K562 (cell line): ENCODE results near the gene MTREX. TPM values are rescaled to one million over a fixed set of nuclear protein-coding genes. Genes with fewer than 3 reads are reported as not detected.

ENCODE experiments used
- ATAC-seq: fragments of 200-7000 bp; cut with Tn5 transposase; 3 replicates; pipeline ENCODE4 v1.9.1; 2020; ENCODE audit warnings: moderate library complexity
- BruUV-seq: library from RNA; stranded (reverse); fragments of 400-500 nt; replicated peaks from 2 replicates; lab custom pipeline; 2021; lab: Mats Ljungman, UMichigan
- CTCF ChIA-PET: fragments of 300-600 bp; formaldehyde crosslinking; extraction: SDS; loops from one replicate; lab custom pipeline; 2021; ENCODE audit warnings: low intra/inter-chr PET ratio; lab: Yijun Ruan, JAX
- POLR2A ChIA-PET: fragments of 300-600, 350-650 bp; sonication (Branson Sonifier 250); formaldehyde crosslinking; extraction: SDS; loops from one replicate; lab custom pipeline; 2021; ENCODE audit warnings: antibody characterized with exemption, inconsistent platforms; lab: Yijun Ruan, JAX
- DNase-seq, 4 experiments: peaks; one replicate each; pipeline versions ENCODE4 v3.0.0 to v3.0.0-alpha.2; 2011 to 2018; ENCODE audit warnings: low spot score in 3 of 4, mixed read lengths in 3 of 4; ENCODE audit errors: extremely low read depth in 1 of 4
- FAIRE-seq: peaks from 2 replicates; lab custom pipeline; 2011; peaks lifted over from hg19 to GRCh38; lab: Jason Lieb, UNC
- H2AFZ ChIP-seq: 2 replicates; pipeline ENCODE4 v1.6.0; 2011; ENCODE audit warnings: low read depth, low read length, control low read depth, inconsistent platforms
- H3K27ac ChIP-seq: fragments of 200-600 bp; 3 replicates; pipeline ENCODE4 v1.8.0; 2011; ENCODE audit warnings: low read depth, mild to moderate bottlenecking, control low read depth, inconsistent platforms, low read length, moderate library complexity, mixed read lengths; ENCODE audit errors: extremely low read depth
- H3K27me3 ChIP-seq, 2 experiments: fragments of 300-600 bp in 1 of 2; 2 replicates in 1 of 2; 3 replicates in 1 of 2; pipeline versions ENCODE4 v1.6.0 to v1.8.0; 2011; ENCODE audit warnings: inconsistent platforms in 2 of 2, low read length in 2 of 2, mild to moderate bottlenecking in 1 of 2, mixed read lengths in 1 of 2, moderate library complexity in 1 of 2; ENCODE audit not compliant: control insufficient read depth in 2 of 2, insufficient read depth in 2 of 2
- H3K36me3 ChIP-seq: fragments of 300-600 bp; 3 replicates; pipeline ENCODE4 v1.8.0; 2011; ENCODE audit warnings: mild to moderate bottlenecking, low read length, inconsistent platforms; ENCODE audit not compliant: control insufficient read depth, insufficient read depth
- H3K4me1 ChIP-seq, 2 experiments: fragments of 200-600 bp in 1 of 2; replicated peaks in 1 of 2; 2 replicates in 1 of 2; 3 replicates in 1 of 2; pipeline versions ENCODE4 v1.5.1 to v1.8.0; 2011; ENCODE audit warnings: inconsistent platforms in 2 of 2, low read length in 2 of 2, mild to moderate bottlenecking in 1 of 2, mixed read lengths in 1 of 2, moderate library complexity in 1 of 2; ENCODE audit not compliant: control insufficient read depth in 2 of 2, insufficient read depth in 2 of 2
- H3K4me2 ChIP-seq: 2 replicates; pipeline ENCODE4 v1.6.1; 2011; ENCODE audit warnings: low read length, control low read depth, inconsistent platforms, mixed read lengths; ENCODE audit not compliant: insufficient read depth
- H3K4me3 ChIP-seq: fragments of 200-600 bp; sonication (generic), shearing (Covaris generic); 2 replicates; pipeline ENCODE4 v1.5.1; 2016; ENCODE audit warnings: control low read depth, inconsistent platforms
- H3K79me2 ChIP-seq: fragments of 200-600 bp; 3 replicates; pipeline ENCODE4 v1.8.0; 2011; ENCODE audit warnings: low read length, inconsistent platforms; ENCODE audit not compliant: control insufficient read depth, insufficient read depth
- H3K9ac ChIP-seq, 2 experiments: 2 replicates each; pipeline versions ENCODE4 v1.6.0 to v1.6.1; 2011; ENCODE audit warnings: low read depth in 2 of 2, low read length in 2 of 2, control low read depth in 1 of 2, inconsistent platforms in 1 of 2, mild to moderate bottlenecking in 1 of 2, mixed read lengths in 1 of 2; ENCODE audit not compliant: insufficient read depth in 1 of 2
- H3K9me1 ChIP-seq: one replicate; pipeline ENCODE4 v1.6.0; 2011; ENCODE audit warnings: inconsistent platforms, mild to moderate bottlenecking, low read length, moderate library complexity; ENCODE audit not compliant: control insufficient read depth, insufficient read depth
- H3K9me3 ChIP-seq: replicated peaks from 2 replicates; pipeline ENCODE4 v1.5.1; 2011; ENCODE audit warnings: low read depth, low read length, inconsistent platforms; ENCODE audit not compliant: control insufficient read depth, insufficient read depth
- H4K20me1 ChIP-seq: replicated peaks from 2 replicates; pipeline ENCODE4 v1.6.1; 2011; ENCODE audit warnings: low read length, inconsistent platforms, mixed read lengths; ENCODE audit not compliant: control insufficient read depth, insufficient read depth
- BRF2 ChIP-seq: IDR thresholded peaks from 3 replicates; pipeline ENCODE4 v1.6.1; 2011; ENCODE audit warnings: borderline replicate concordance, mild to moderate bottlenecking; ENCODE audit not compliant: insufficient read length, insufficient read depth
- CTCF ChIP-seq, 3 experiments: IDR thresholded peaks in 2 of 3; conservative IDR thresholded peaks in 1 of 3; 2 replicates each; pipeline ENCODE4 v1.5.1; 2011 to 2012; ENCODE audit warnings: low read length in 3 of 3, mild to moderate bottlenecking in 3 of 3, control low read depth in 2 of 3, improper control_type of control experiment in 1 of 3, inconsistent platforms in 1 of 3, low read depth in 1 of 3, mixed read lengths in 1 of 3, moderate library complexity in 1 of 3; ENCODE audit not compliant: insufficient read depth in 2 of 3
- KLF16 ChIP-seq: IDR thresholded peaks from 2 replicates; pipeline ENCODE4 v1.6.1; 2016; ENCODE audit warnings: antibody characterized with exemption
- MCM2 ChIP-seq: fragments of 450-650 bp; IDR thresholded peaks from 2 replicates; pipeline ENCODE4 v1.6.1; 2017; ENCODE audit warnings: low read depth, mild to moderate bottlenecking
- NR4A1 ChIP-seq, 2 experiments: fragments of 250-450 bp in 1 of 2; fragments of 450-650 bp in 1 of 2; sonication (Bioruptor Pico) in 1 of 2; IDR thresholded peaks; 2 replicates each; pipeline versions ENCODE4 v1.4.0 to v1.6.1; 2016 to 2020; ENCODE audit warnings: mild to moderate bottlenecking in 2 of 2, missing compliant biosample characterization in 1 of 2, missing genetic modification characterization in 1 of 2, moderate library complexity in 1 of 2
- POLR3G ChIP-seq: IDR thresholded peaks from 2 replicates; pipeline ENCODE4 v1.6.1; 2011; ENCODE audit not compliant: insufficient read length, insufficient replicate concordance; ENCODE audit errors: extremely low read depth
- SOX6 ChIP-seq: fragments of 450-650 bp; IDR thresholded peaks from 2 replicates; pipeline ENCODE4 v1.6.1; 2014; ENCODE audit warnings: mild to moderate bottlenecking
- TCF3 ChIP-seq: sonication (generic); formaldehyde crosslinking; IDR thresholded peaks from 2 replicates; pipeline ENCODE4 v1.4.0; 2020; ENCODE audit warnings: mild to moderate bottlenecking, missing genetic modification reagents
- TOE1 ChIP-seq, 2 experiments: fragments of 450-650 bp in 1 of 2; sonication (generic) in 1 of 2; formaldehyde crosslinking in 1 of 2; IDR thresholded peaks; 2 replicates each; pipeline versions ENCODE4 v1.7.1 to v1.8.0; 2016 to 2022; ENCODE audit warnings: borderline replicate concordance in 2 of 2, mild to moderate bottlenecking in 2 of 2, antibody characterized with exemption in 1 of 2, inconsistent platforms in 1 of 2, low read depth in 1 of 2, missing genetic modification reagents in 1 of 2, moderate library complexity in 1 of 2
- ZNF134 ChIP-seq: fragments of 250-450 bp; sonication (Bioruptor Pico); conservative IDR thresholded peaks from 2 replicates; pipeline ENCODE4 v1.4.0; 2020
- ZNF347 ChIP-seq: fragments of 450-650 bp; formaldehyde crosslinking; IDR thresholded peaks from 2 replicates; pipeline ENCODE4 v1.4.0; 2020; ENCODE audit warnings: low read depth, mild to moderate bottlenecking, moderate library complexity
- WGBS: fragments of 100-300 bp; shearing (Covaris generic); methylation state at CpG from one replicate; pipeline ENCODE4 v1.1.6; 2016; ENCODE audit warnings: low coverage, mixed read lengths; ENCODE audit not compliant: insufficient coverage; ENCODE audit errors: missing lambda C conversion rate; 5-methylcytosine and 5-hydroxymethylcytosine counted together
- in situ Hi-C: fragments of 300-500 bp; cut with MboI; formaldehyde crosslinking; loops from 4 replicates; pipeline ENCODE4 v1.15.0; 2018; ENCODE audit warnings: inconsistent platforms, mixed read lengths
- intact Hi-C: fragments of 100-400 bp; cut with micrococcal nuclease; formaldehyde crosslinking; loops from 2 replicates; pipeline ENCODE4 v1.14.2; 2022
- polyA plus RNA-seq, 8 experiments: library from polyadenylated mRNA; depleted of rRNA in 4 of 8; stranded (reverse) in 5 of 8; unstranded in 3 of 8; fragments of >200 nt; fragmentation: Nextera tagmentation in 2 of 8; fragmentation: Illumina TruSeq in 1 of 8; extraction: Ambion mirVana in 2 of 8; extraction: Trizol in 1 of 8; gene quantifications; 2 replicates each; pipeline versions ENCODE4 v1.2.1 to v1.2.3, GENCODE V29; 2011 to 2014; ENCODE audit warnings: inconsistent platforms in 1 of 8, missing spikeins in 1 of 8
- total RNA-seq, 7 experiments: library from RNA; depleted of rRNA in 6 of 7; stranded (reverse); fragments of >200 nt in 6 of 7; fragmentation: Illumina TruSeq in 2 of 7; extraction: Trizol in 2 of 7; gene quantifications; 2 replicates each; pipeline versions ENCODE4 v1.2.1 to v1.2.3, GENCODE V29; 2011 to 2021; ENCODE audit warnings: low replicate concordance in 1 of 7

Gene MTREX
- total and polyA plus RNA-seq, 9 of the 15 experiments (the other 6 are each of a cell fraction or from before 2014, with no cell fraction given): 52.9 to 193 (median 150) TPM

GRCh38 chr5:55343609-55344008, 35.8 kb downstream of the MTREX start:
- ATAC-seq (no peak), DNase-seq (no peak)
- Histone ChIP-seq H3K9me3 (no peaks in the 10 kb centered on the region), H3K9ac (no peak overlapping the region), H3K36me3 (peaks cover 93% of the 10 kb centered on the region), H3K4me1 (no peaks in the 10 kb centered on the region), H3K4me2 (no peak overlapping the region)
- intact Hi-C loops: loop anchor here (5.0 kb wide), 1 partner anchor 349 kb away; no protein-coding TSS in a partner anchor
- TF ChIP-seq BRF2 (no peak), MCM2 (no peak), SOX6 (no peak), NR4A1 (CRISPR knock-in tag; IDR thresholded peaks at IDR 0.05) (no peak), NR4A1 (tag; IDR thresholded peaks at IDR 0.05) (no peak), KLF16 (no peak), TOE1 (IDR thresholded peaks at IDR 0.05; ENCODE audit: borderline replicate concordance) (no peak), TOE1 (CRISPR knock-in tag; IDR thresholded peaks at IDR 0.05; ENCODE audit: borderline replicate concordance, low read depth) (no peak), ZNF347 (no peak), ZNF134 (no peak), CTCF (IDR thresholded peaks at IDR 0.05 in 2 of 3, conservative IDR thresholded peaks at IDR 0.05 in 1 of 3; ENCODE audit: insufficient read depth in 2 of 3, low read depth in 1 of 3, low read length in 3 of 3) (no peak), POLR3G (no peak), TCF3 (CRISPR knock-in tag) (no peak)
- TF ChIP-seq, all 486 proteins: peak for 0
- Histone ChIP-seq H2AFZ (no peak overlapping the region), H3K79me2 (peaks cover 13% of the 10 kb centered on the region; the same call in 2 of the 3 replicates), H4K20me1 (no peaks in the 10 kb centered on the region), H3K9me1 (no peaks in the 10 kb centered on the region), H3K27me3 (no peaks in the 10 kb centered on the region), H3K27ac (no peak overlapping the region), H3K4me3 (no peak overlapping the region)
- ChIA-PET POLR2A (interaction anchor here (0.5 kb wide), 1 partner anchor 60 kb away, joined by 3 read pairs; no protein-coding TSS in a partner anchor), CTCF (interaction anchor here (1.6 kb wide), 1 partner anchor 348 kb away, joined by 5 read pairs; no protein-coding TSS in a partner anchor)
- no TSS peak for BruUV-seq
- in situ Hi-C loops: no loop called here
- WGBS: 73% methylated on average over 1 of the region's 1 CpG
- FAIRE-seq: no peak
